ENCODE measurements around the gene BPIFB3.
"Not testable (repeated sequence)": the region's sequence is repeated elsewhere in the genome, so short reads cannot be mapped to it uniquely, and the experiment has no call there.

BPIFB3 gene

GRCh38 chr20:33110147-33110825 is 56.6 kb downstream of the BPIFB3 start:
- in situ Hi-C loops (cut with MboI; ENCODE audit: low sequenced_read_pairs), result no loop called here

GRCh38 chr20:33111306-33111705 is 57.6 kb downstream of the BPIFB3 start:
- in situ Hi-C loops (cut with MboI; ENCODE audit: low sequenced_read_pairs), result no loop called here

- in situ Hi-C loops (cut with MboI; ENCODE audit: low sequenced_read_pairs), result no loop called here
Observed at GRCh38 chr20:33112547-33113386, 59.1 kb downstream of the BPIFB3 start.

DNA sequence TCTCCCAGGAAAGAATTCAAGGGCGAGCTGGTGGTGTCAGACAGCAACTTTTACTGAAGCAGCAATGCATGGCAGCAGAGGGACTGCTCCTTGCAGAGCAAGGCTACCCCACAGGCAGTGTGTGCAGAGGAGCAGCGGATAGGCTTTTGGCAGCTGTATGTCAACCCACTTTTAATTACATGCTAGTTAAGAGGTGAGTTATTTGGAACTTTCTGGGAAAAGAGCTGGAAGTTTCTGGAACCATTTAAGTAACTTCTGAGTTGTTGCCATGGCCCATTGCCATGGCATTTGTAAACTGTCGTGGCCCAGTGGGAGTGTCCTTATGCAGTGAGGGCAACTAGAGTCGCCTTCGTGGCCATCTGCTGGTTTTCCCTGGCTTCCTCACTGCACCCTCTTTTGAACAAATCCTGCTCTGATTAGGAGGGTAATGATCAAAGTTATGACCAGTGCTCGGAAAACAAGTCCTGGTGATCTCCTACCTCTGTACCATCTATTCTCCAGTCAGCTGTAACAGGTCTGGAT is 59.7 kb downstream of the BPIFB3 start:
- in situ Hi-C loops (cut with MboI; ENCODE audit: low sequenced_read_pairs), result no loop called here

DNA sequence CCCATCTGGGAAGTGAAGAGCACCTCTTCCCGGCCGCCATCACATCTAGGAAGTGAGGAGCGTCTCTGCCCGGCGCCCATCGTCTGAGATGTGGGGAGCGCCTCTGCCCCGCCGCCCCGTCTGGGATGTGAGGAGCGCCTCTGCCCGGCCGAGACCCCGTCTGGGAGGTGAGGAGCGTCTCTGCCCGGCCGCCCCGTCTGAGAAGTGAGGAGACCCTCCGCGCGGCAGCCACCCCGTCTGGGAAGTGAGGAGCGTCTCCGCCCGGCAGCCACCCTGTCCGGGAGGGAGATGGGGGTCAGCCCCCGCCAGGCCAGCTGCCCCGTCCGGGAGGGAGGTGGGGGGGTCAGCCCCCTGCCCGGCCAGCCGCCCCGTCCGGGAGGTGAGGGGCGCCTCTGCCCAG is 61.8 kb downstream of the BPIFB3 start:
- in situ Hi-C loops (cut with MboI; ENCODE audit: low sequenced_read_pairs), result not testable (repeated sequence)

GRCh38 chr20:33119725-33120720 is 66.3 kb downstream of the BPIFB3 start:
- in situ Hi-C loops (cut with MboI; ENCODE audit: low sequenced_read_pairs), result no loop called here

DNA sequence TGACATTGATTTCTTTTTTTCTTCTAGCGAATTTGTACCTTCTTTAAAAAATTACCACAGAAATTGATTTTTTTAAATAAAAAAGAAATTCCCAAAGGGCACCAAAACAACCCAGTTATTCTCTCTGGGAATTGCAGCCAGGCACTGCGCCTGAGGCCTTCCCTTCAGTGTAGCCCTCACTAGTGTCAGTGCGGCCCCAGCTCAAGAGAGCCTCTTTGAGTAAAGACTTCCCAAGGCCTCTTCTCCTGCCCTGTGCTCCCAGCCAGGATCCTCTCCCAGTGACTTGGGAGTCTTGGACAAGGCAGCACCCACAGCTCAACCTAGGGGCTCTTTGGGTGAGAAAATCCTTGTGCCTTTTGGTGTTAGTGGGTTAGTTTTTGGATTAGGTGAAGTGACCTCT is 67.2 kb downstream of the BPIFB3 start:
- in situ Hi-C loops (cut with MboI; ENCODE audit: low sequenced_read_pairs), result no loop called here

DNA sequence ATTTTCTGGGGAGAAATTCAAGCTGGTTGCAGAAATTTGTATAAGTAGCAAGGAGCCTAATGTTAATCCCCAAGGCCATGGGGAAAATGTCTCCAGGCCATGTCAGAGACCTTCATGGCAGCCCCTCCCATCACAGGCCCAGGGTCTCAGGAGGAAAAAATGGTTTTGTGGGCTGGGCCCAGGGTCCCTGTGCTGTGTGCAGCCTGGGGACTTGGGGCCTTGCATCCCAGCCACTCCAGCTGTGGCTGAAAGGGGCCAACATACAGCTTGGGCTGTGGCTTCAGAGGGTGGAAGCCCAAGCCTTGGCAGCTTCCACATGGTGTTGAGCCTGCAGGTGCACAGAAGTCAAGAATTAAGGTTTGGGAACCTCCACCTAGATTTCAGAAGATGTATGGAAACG is 68.6 kb downstream of the BPIFB3 start:
- in situ Hi-C loops (cut with MboI; ENCODE audit: low sequenced_read_pairs), result not testable (repeated sequence)
